Glutamatergic neuron (in vitro differentiated cells): ENCODE results near the gene AFAP1. TPM values are rescaled to one million over a fixed set of nuclear protein-coding genes. Genes with fewer than 3 reads are reported as not detected.

Experiments used
- DNase-seq: peaks from one replicate; pipeline ENCODE4 v3.0.0; 2022
- H3K27ac Mint-ChIP-seq: one replicate; pipeline ENCODE4 v1.8.0; 2020; ENCODE audit warnings: mild to moderate bottlenecking, mixed read lengths, inconsistent platforms; ENCODE audit not compliant: unreplicated experiment
- H3K27me3 Mint-ChIP-seq: one replicate; pipeline ENCODE4 v1.8.0; 2020; ENCODE audit warnings: mild to moderate bottlenecking, moderate library complexity, mixed read lengths, inconsistent platforms; ENCODE audit not compliant: unreplicated experiment
- H3K36me3 Mint-ChIP-seq: one replicate; pipeline ENCODE4 v1.8.0; 2020; ENCODE audit warnings: mild to moderate bottlenecking, mixed read lengths, inconsistent platforms; ENCODE audit not compliant: unreplicated experiment
- H3K4me1 Mint-ChIP-seq: one replicate; pipeline ENCODE4 v1.8.0; 2020; ENCODE audit warnings: mild to moderate bottlenecking, low read depth, mixed read lengths, inconsistent platforms; ENCODE audit not compliant: unreplicated experiment
- H3K4me3 Mint-ChIP-seq: one replicate; pipeline ENCODE4 v1.8.0; 2020; ENCODE audit warnings: mild to moderate bottlenecking, mixed read lengths, inconsistent platforms; ENCODE audit not compliant: unreplicated experiment
- H3K9me3 Mint-ChIP-seq: one replicate; pipeline ENCODE4 v1.8.0; 2020; ENCODE audit warnings: mild to moderate bottlenecking, moderate library complexity, mixed read lengths, inconsistent platforms; ENCODE audit not compliant: unreplicated experiment
- CTCF ChIP-seq: fragments of 200-600 bp; sonication (generic); IDR thresholded peaks from one replicate; pipeline ENCODE4 v1.5.0; 2021; ENCODE audit not compliant: partially characterized antibody, unreplicated experiment
- total RNA-seq: library from RNA; stranded (reverse); fragmentation: NEBNext Ultra II Directional; extraction: Animal tissue kit (Norgen Biotek cat#: 25700); gene quantifications from one replicate; pipeline ENCODE4 v1.2.1, GENCODE V29; 2021; ENCODE audit not compliant: unreplicated experiment

AFAP1 gene
- total RNA-seq, 1 donor from 2014 or later, result 528 TPM

GRCh38 chr4:7739918-7740865, 199.5 kb downstream of the AFAP1 start:
- no peak for DNase-seq
- Mint-ChIP-seq H3K4me1 (no peaks in the 10 kb centered on the region), H3K36me3 (no peaks in the 10 kb centered on the region), H3K27ac (no peak overlapping the region), H3K4me3 (no peak overlapping the region), H3K27me3 (no peaks in the 10 kb centered on the region), H3K9me3 (no peaks in the 10 kb centered on the region)
- TF ChIP-seq CTCF, result no peak

- no peak for TF ChIP-seq CTCF
These were observed 200.4 kb downstream of the AFAP1 start for GRCh38 chr4:7739077-7739917.

GRCh38 chr4:7738458-7739076, 201.1 kb downstream of the AFAP1 start:
- no peak overlapping the region for H3K27ac Mint-ChIP-seq
- H3K36me3 Mint-ChIP-seq, result no peaks in the 10 kb centered on the region
- H3K9me3 Mint-ChIP-seq, result no peaks in the 10 kb centered on the region
- no peaks in the 10 kb centered on the region for H3K4me1 Mint-ChIP-seq
- no peaks in the 10 kb centered on the region for H3K27me3 Mint-ChIP-seq
- no peak overlapping the region for H3K4me3 Mint-ChIP-seq
- TF ChIP-seq CTCF, result no peak
- no peak for DNase-seq

More at GRCh38 chr4:7739077-7739917, 200.4 kb downstream of the AFAP1 start:
- no peak for DNase-seq
- Mint-ChIP-seq H3K4me3 (no peak overlapping the region), H3K27ac (no peak overlapping the region), H3K4me1 (no peaks in the 10 kb centered on the region), H3K27me3 (no peaks in the 10 kb centered on the region), H3K9me3 (no peaks in the 10 kb centered on the region), H3K36me3 (no peaks in the 10 kb centered on the region)

- Mint-ChIP-seq H3K36me3 (no peaks in the 10 kb centered on the region), H3K27me3 (no peaks in the 10 kb centered on the region), H3K27ac (no peak overlapping the region), H3K9me3 (no peaks in the 10 kb centered on the region), H3K4me1 (no peaks in the 10 kb centered on the region), H3K4me3 (no peak overlapping the region)
- TF ChIP-seq CTCF, result no peak
- no peak for DNase-seq
These were observed 201.8 kb downstream of the AFAP1 start for GRCh38 chr4:7737752-7738457.
